SJCRH30 (cell line): ENCODE results near the gene ZNF814. TPM values are rescaled to one million over a fixed set of nuclear protein-coding genes. Genes with fewer than 3 reads are reported as not detected.

Experiments
- total RNA-seq: library from RNA; depleted of rRNA; stranded (reverse); fragments of >200 nt; shearing (Covaris generic); gene quantifications from 2 replicates; pipeline ENCODE4 v1.2.3, GENCODE V29; 2014; rRNA removed

ZNF814 gene
- total RNA-seq, 1 experiment from 2014 or later: 14.2 TPM

Other genes starting within 250 kb of the ZNF814 start
- not detected in 2 replicates for gene ZSCAN4, start 220.1 kb downstream of the ZNF814 start, total RNA-seq
- gene ZNF551, start 207.1 kb downstream of the ZNF814 start, total RNA-seq: 23.5 and 23.6 TPM in 2 replicates
- 0.04 TPM in 1 of 2 replicates, not detected in the other for gene ZNF154, start 179.8 kb downstream of the ZNF814 start, total RNA-seq
- gene ZNF671, start 161.4 kb downstream of the ZNF814 start, total RNA-seq: 3.5 and 4.4 TPM in 2 replicates
- gene ZNF776, start 142.2 kb downstream of the ZNF814 start, total RNA-seq: 19.3 and 24.4 TPM in 2 replicates
- gene ZNF586, start 119.4 kb downstream of the ZNF814 start, total RNA-seq: 14.6 TPM in 2 replicates
- gene ZNF552, start 74.1 kb downstream of the ZNF814 start, total RNA-seq: 5.4 and 6.8 TPM in 2 replicates
- gene ZNF587B, start 58.7 kb downstream of the ZNF814 start, total RNA-seq: 12.7 and 13.0 TPM in 2 replicates
- gene ZNF587, start 39.2 kb downstream of the ZNF814 start, total RNA-seq: 10.5 and 14.5 TPM in 2 replicates
- 15.6 and 16.1 TPM in 2 replicates for gene ZNF417, start 27.6 kb upstream of the ZNF814 start, total RNA-seq
- 1.4 and 1.8 TPM in 2 replicates for gene ZNF418, start 46.4 kb upstream of the ZNF814 start, total RNA-seq
- gene ZNF256, start 58.7 kb upstream of the ZNF814 start, total RNA-seq: 11.5 and 11.6 TPM in 2 replicates
- 0.16 and 0.18 TPM in 2 replicates for gene C19orf18, start 85.5 kb upstream of the ZNF814 start, total RNA-seq
- gene ZNF606, start 113.8 kb upstream of the ZNF814 start, total RNA-seq: 10.3 and 12.6 TPM in 2 replicates
- gene ZSCAN1, start 145.0 kb upstream of the ZNF814 start, total RNA-seq: not detected in 2 replicates
- gene ZNF135, start 170.2 kb upstream of the ZNF814 start, total RNA-seq: 0.43 and 0.45 TPM in 2 replicates
- gene ZSCAN18, start 209.2 kb upstream of the ZNF814 start, total RNA-seq: 17.5 and 17.9 TPM in 2 replicates